MM.1S (cell line): Measurements from ENCODE around the gene SLC44A1.

Experiments used
- CTCF ChIP-seq: fragments of 300-600 bp; sonication (generic); IDR thresholded peaks from 2 replicates; pipeline ENCODE4 v1.5.1; 2016; ENCODE audit warnings: antibody characterized with exemption, low read length, mixed read lengths
- EZH2 ChIP-seq: fragments of 300-600 bp; sonication (generic); optimal IDR thresholded peaks from 2 replicates; pipeline ENCODE3; 2017; ENCODE audit warnings: low read depth, mild to moderate bottlenecking, antibody characterized with exemption, low read length, mixed read lengths
- EZH2phosphoT487 ChIP-seq: fragments of 300-600 bp; sonication (generic); IDR thresholded peaks from 2 replicates; pipeline ENCODE4 v1.6.1; 2018; ENCODE audit warnings: antibody characterized with exemption, low read length

- TF ChIP-seq CTCF (no peak), EZH2 (no peak), EZH2phosphoT487 (no peak)
Observed at GRCh38 chr9:105309531-105309931, 65.1 kb downstream of the SLC44A1 start.
